Small intestine (tissue), 7 donors: ENCODE measurements around the gene KCNK2. TPM values are rescaled to one million over a fixed set of nuclear protein-coding genes. Genes with fewer than 3 reads are reported as not detected.
A peak's percentile ranks its signal among the peaks of the same experiment; 100 is the strongest.

ENCODE experiments used
- DNase-seq, 2 donors: peaks; one replicate each; pipeline versions ENCODE4 v3.0.0 to v3.0.0-alpha.2; 2013
- FAIRE-seq: peaks from 2 replicates; lab custom pipeline; 2012; peaks lifted over from hg19 to GRCh38; lab: Jason Lieb, UNC
- H3K27ac ChIP-seq, 3 donors: one replicate each; pipeline ENCODE4 v1.5.1; 2013; ENCODE audit warnings: low read length in 2 of 3, mild to moderate bottlenecking in 2 of 3, control low read depth in 1 of 3, inconsistent platforms in 1 of 3, low read depth in 1 of 3, moderate library complexity in 1 of 3
- H3K27me3 ChIP-seq, 3 donors: one replicate each; pipeline ENCODE4 v1.6.1; 2013; ENCODE audit warnings: low read length in 3 of 3, inconsistent platforms in 1 of 3; ENCODE audit not compliant: control insufficient read depth in 3 of 3, insufficient read depth in 3 of 3
- H3K36me3 ChIP-seq, 3 donors: one replicate each; pipeline ENCODE4 v1.6.1; 2013; ENCODE audit warnings: low read length in 3 of 3, inconsistent platforms in 1 of 3, low read depth in 1 of 3, mild to moderate bottlenecking in 1 of 3, moderate library complexity in 1 of 3; ENCODE audit not compliant: control insufficient read depth in 3 of 3, insufficient read depth in 2 of 3
- H3K4me1 ChIP-seq, 3 donors: one replicate each; pipeline ENCODE4 v1.6.1; 2013; ENCODE audit warnings: low read length in 2 of 3, inconsistent platforms in 1 of 3, low read depth in 1 of 3, mild to moderate bottlenecking in 1 of 3, moderate library complexity in 1 of 3; ENCODE audit not compliant: control insufficient read depth in 3 of 3, insufficient read depth in 2 of 3
- H3K4me3 ChIP-seq, 3 donors: one replicate each; pipeline ENCODE4 v1.5.1; 2013; ENCODE audit warnings: low read length in 3 of 3, control low read depth in 1 of 3, inconsistent platforms in 1 of 3, low read depth in 1 of 3, mild to moderate bottlenecking in 1 of 3, moderate library complexity in 1 of 3
- H3K9me3 ChIP-seq, 2 donors: one replicate each; pipeline ENCODE4 v1.6.1; 2013; ENCODE audit warnings: low read depth in 1 of 2, low read length in 1 of 2; ENCODE audit not compliant: control insufficient read depth in 2 of 2, insufficient read depth in 1 of 2
- WGBS, 3 donors: extraction: QIAGEN DNeasy Blood & Tissue Kit; methylation state at CpG; one replicate each; pipeline ENCODE4 v1.1.7; 2013; 5-methylcytosine and 5-hydroxymethylcytosine counted together
- polyA plus RNA-seq, 4 donors: library from polyadenylated mRNA; stranded (reverse) in 3 of 4; unstranded in 1 of 4; fragments of 200-250 nt in 3 of 4; fragments of 120-200 nt in 1 of 4; gene quantifications; one replicate each; pipeline versions ENCODE4 v1.2.1 to v1.2.3, GENCODE V29; 2013
- donor health status: healthy with polysubstance abuse.
- donor health status: control.
- donor health status: control.
- donor health status: Bipolar disorder and iron deficiency.
- donor health status: healthy.

KCNK2 gene
- polyA plus RNA-seq, 4 donors, result 1.4 to 2.2 (median 1.9) TPM; not detected in 1

- no peak overlapping the region for H3K27ac ChIP-seq
- H3K4me3 ChIP-seq, result no peak overlapping the region
- no peak for FAIRE-seq
- DNase-seq, result no peak
- WGBS, 3 donors, result 49 to 79% (median 54%) methylated on average over 3 of the region's 3 CpGs
- H3K4me1 ChIP-seq, result no peaks in the 10 kb centered on the region
- no peaks in the 10 kb centered on the region for H3K36me3 ChIP-seq
- no peaks in the 10 kb centered on the region for H3K9me3 ChIP-seq
- H3K27me3 ChIP-seq, result no peaks in the 10 kb centered on the region
Measured at GRCh38 chr1:215119719-215120365, 37.3 kb downstream of the KCNK2 start.

GRCh38 chr1:215128504-215128903 lies 46.0 kb downstream of the KCNK2 start:
- Histone ChIP-seq H3K9me3 (no peaks in the 10 kb centered on the region), H3K4me3 (no peak overlapping the region), H3K36me3 (no peaks in the 10 kb centered on the region), H3K27ac (no peak overlapping the region), H3K4me1 (no peaks in the 10 kb centered on the region), H3K27me3 (no peaks in the 10 kb centered on the region)
- FAIRE-seq, result no peak
- DNase-seq, result no peak

GRCh38 chr1:215131291-215131690 lies 48.8 kb downstream of the KCNK2 start:
- H3K36me3 ChIP-seq, result no peaks in the 10 kb centered on the region
- no peak for DNase-seq
- no peak overlapping the region for H3K27ac ChIP-seq
- no peaks in the 10 kb centered on the region for H3K9me3 ChIP-seq
- FAIRE-seq, result peak; percentile 99
- no peaks in the 10 kb centered on the region for H3K27me3 ChIP-seq
- H3K4me3 ChIP-seq, result no peak overlapping the region
- H3K4me1 ChIP-seq, result no peaks in the 10 kb centered on the region

GRCh38 chr1:215132156-215132555 lies 49.6 kb downstream of the KCNK2 start:
- H3K27ac ChIP-seq, result no peak overlapping the region
- WGBS, 3 donors, result 60 to 74% (median 62%) methylated on average over 2 of the region's 2 CpGs
- no peaks in the 10 kb centered on the region for H3K27me3 ChIP-seq
- H3K36me3 ChIP-seq, result no peaks in the 10 kb centered on the region
- DNase-seq (no peak), FAIRE-seq (no peak)
- H3K9me3 ChIP-seq, result no peaks in the 10 kb centered on the region
- H3K4me1 ChIP-seq, result no peaks in the 10 kb centered on the region
- H3K4me3 ChIP-seq, result no peak overlapping the region

- FAIRE-seq (no peak), DNase-seq (no peak)
- Histone ChIP-seq H3K9me3 (no peaks in the 10 kb centered on the region), H3K27ac (no peak overlapping the region), H3K4me3 (no peak overlapping the region), H3K27me3 (no peaks in the 10 kb centered on the region), H3K4me1 (no peaks in the 10 kb centered on the region), H3K36me3 (no peaks in the 10 kb centered on the region)
- 39 to 88% (median 48%) methylated on average over 1 of the region's 1 CpG for WGBS, 3 donors
Measured at GRCh38 chr1:215133532-215133931, 51.0 kb downstream of the KCNK2 start.

- Histone ChIP-seq H3K27ac (no peak overlapping the region), H3K4me3 (no peak overlapping the region), H3K36me3 (no peaks in the 10 kb centered on the region), H3K9me3 (no peaks in the 10 kb centered on the region), H3K27me3 (no peaks in the 10 kb centered on the region), H3K4me1 (no peaks in the 10 kb centered on the region)
- FAIRE-seq (no peak), DNase-seq (no peak)
- 40 to 73% (median 48%) methylated on average over 2 of the region's 2 CpGs for WGBS, 3 donors
Measured at GRCh38 chr1:215137985-215138384, 55.4 kb downstream of the KCNK2 start.

- 85 to 100% (median 86%) methylated on average over 1 of the region's 1 CpG for WGBS, 3 donors
- DNase-seq (no peak), FAIRE-seq (no peak)
- Histone ChIP-seq H3K4me3 (no peak overlapping the region), H3K4me1 (no peaks in the 10 kb centered on the region), H3K9me3 (no peaks in the 10 kb centered on the region), H3K27me3 (no peaks in the 10 kb centered on the region), H3K27ac (no peak overlapping the region), H3K36me3 (no peaks in the 10 kb centered on the region)
Measured at GRCh38 chr1:215140135-215140534, 57.6 kb downstream of the KCNK2 start.

- 73 to 90% (median 79%) methylated on average over 3 of the region's 3 CpGs for WGBS, 3 donors
- FAIRE-seq (no peak), DNase-seq (no peak)
Measured at GRCh38 chr1:215141460-215141859, 58.9 kb downstream of the KCNK2 start.

GRCh38 chr1:215143497-215143896 lies 61.0 kb downstream of the KCNK2 start:
- Histone ChIP-seq H3K27ac (no peak overlapping the region), H3K4me1 (no peaks in the 10 kb centered on the region), H3K36me3 (no peaks in the 10 kb centered on the region), H3K4me3 (no peak overlapping the region), H3K9me3 (no peaks in the 10 kb centered on the region), H3K27me3 (no peaks in the 10 kb centered on the region)
- 91 to 93% (median 91%) methylated on average over 2 of the region's 2 CpGs for WGBS, 3 donors
- FAIRE-seq, result no peak
- DNase-seq, result no peak

More at GRCh38 chr1:215141460-215141859, 58.9 kb downstream of the KCNK2 start:
- no peak overlapping the region for H3K4me3 ChIP-seq
- no peaks in the 10 kb centered on the region for H3K9me3 ChIP-seq
- no peaks in the 10 kb centered on the region for H3K4me1 ChIP-seq
- H3K27me3 ChIP-seq, result no peaks in the 10 kb centered on the region
- H3K27ac ChIP-seq, result no peak overlapping the region
- H3K36me3 ChIP-seq, result no peaks in the 10 kb centered on the region
